HepG2 (cell line): ENCODE results near the gene DSCAML1. TPM values are rescaled to one million over a fixed set of nuclear protein-coding genes. Genes with fewer than 3 reads are reported as not detected.

Experiments used
- ATAC-seq: fragments of 200-7000 bp; cut with Tn5 transposase; 3 replicates; pipeline ENCODE4 v1.9.1; 2020; ENCODE audit warnings: mild to moderate bottlenecking, moderate library complexity
- BruUV-seq: library from RNA; stranded (reverse); fragments of 400-500 nt; replicated peaks from 2 replicates; lab custom pipeline; 2021; lab: Mats Ljungman, UMichigan
- CTCF ChIA-PET: fragments of 300-600 bp; formaldehyde crosslinking; extraction: SDS; loops from one replicate; lab custom pipeline; 2021; ENCODE audit warnings: low total read pairs, inconsistent platforms, low intra/inter-chr PET ratio; lab: Yijun Ruan, JAX
- POLR2A ChIA-PET: fragments of 350-600 bp; sonication (Branson Sonifier 250); formaldehyde crosslinking; loops from one replicate; lab custom pipeline; 2020; ENCODE audit warnings: antibody characterized with exemption, inconsistent platforms; lab: Yijun Ruan, JAX
- DNase-seq: peaks from one replicate; pipeline ENCODE4 v3.0.0-alpha.2; 2015; ENCODE audit warnings: low spot score
- FAIRE-seq: peaks from 3 replicates; lab custom pipeline; 2011; peaks lifted over from hg19 to GRCh38; lab: Jason Lieb, UNC
- H2AFZ ChIP-seq: one replicate; pipeline ENCODE4 v1.6.1; 2011; ENCODE audit warnings: low read length, inconsistent platforms
- H3K27ac ChIP-seq: fragments of 300-600 bp; 3 replicates; pipeline ENCODE4 v1.8.0; 2011; ENCODE audit warnings: mixed run types, mild to moderate bottlenecking, mixed read lengths, low read length, inconsistent platforms; ENCODE audit not compliant: insufficient read depth; ENCODE audit errors: extremely low read length
- H3K27me3 ChIP-seq, 2 experiments: fragments of 200-600 bp in 1 of 2; 2 replicates in 1 of 2; 3 replicates in 1 of 2; pipeline versions ENCODE4 v1.6.0 to v1.8.0; 2011; ENCODE audit warnings: low read length in 2 of 2, mild to moderate bottlenecking in 2 of 2, moderate library complexity in 2 of 2, inconsistent platforms in 1 of 2; ENCODE audit not compliant: insufficient read depth in 2 of 2, control insufficient read depth in 1 of 2
- H3K36me3 ChIP-seq, 2 experiments: fragments of 200-600 bp in 1 of 2; replicated peaks in 1 of 2; 2 replicates in 1 of 2; 3 replicates in 1 of 2; pipeline versions ENCODE4 v1.5.1 to v1.8.0; 2011; ENCODE audit warnings: low read length in 2 of 2, inconsistent platforms in 1 of 2; ENCODE audit not compliant: insufficient read depth in 2 of 2, control insufficient read depth in 1 of 2
- H3K4me1 ChIP-seq: 2 replicates; pipeline ENCODE4 v1.5.1; 2012; ENCODE audit warnings: low read length, inconsistent platforms; ENCODE audit not compliant: insufficient read depth
- H3K4me2 ChIP-seq: 2 replicates; pipeline ENCODE4 v1.6.0; 2011; ENCODE audit warnings: low read depth, low read length, inconsistent platforms
- H3K4me3 ChIP-seq, 3 experiments: fragments of 200-600 bp in 1 of 3; sonication (generic), shearing (Covaris generic) in 1 of 3; replicated peaks in 1 of 3; 2 replicates each; pipeline ENCODE4 v1.5.1; 2011 to 2016; ENCODE audit warnings: low read length in 3 of 3, inconsistent platforms in 2 of 3, low read depth in 2 of 3, mild to moderate bottlenecking in 2 of 3, control low read depth in 1 of 3, mixed read lengths in 1 of 3; ENCODE audit not compliant: insufficient read depth in 1 of 3
- H3K79me2 ChIP-seq: one replicate; pipeline ENCODE4 v1.6.1; 2011; ENCODE audit warnings: low read length, inconsistent platforms; ENCODE audit not compliant: insufficient read depth
- H3K9ac ChIP-seq: 2 replicates; pipeline ENCODE4 v1.6.0; 2011; ENCODE audit warnings: mild to moderate bottlenecking, low read depth, low read length, inconsistent platforms; ENCODE audit not compliant: insufficient read depth
- H3K9me3 ChIP-seq: 2 replicates; pipeline ENCODE4 v1.5.1; 2012; ENCODE audit warnings: mild to moderate bottlenecking, low read length
- H4K20me1 ChIP-seq: 2 replicates; pipeline ENCODE4 v1.6.0; 2011; ENCODE audit warnings: inconsistent platforms, mild to moderate bottlenecking, low read length, moderate library complexity; ENCODE audit not compliant: insufficient read depth
- CENPX ChIP-seq: sonication (generic); formaldehyde crosslinking; IDR thresholded peaks from 2 replicates; pipeline ENCODE4 v1.9.0; 2021; ENCODE audit warnings: mild to moderate bottlenecking, missing genetic modification reagents, moderate library complexity
- GABPB1 ChIP-seq: IDR thresholded peaks from 2 replicates; pipeline ENCODE4 v1.6.1; 2016; ENCODE audit warnings: mild to moderate bottlenecking, missing genetic modification reagents, moderate library complexity, missing compliant biosample characterization
- GLI4 ChIP-seq: sonication (generic); formaldehyde crosslinking; IDR thresholded peaks from 2 replicates; pipeline ENCODE4 v1.5.1; 2020; ENCODE audit warnings: missing genetic modification reagents, mild to moderate bottlenecking, moderate library complexity, borderline replicate concordance
- HOXA3 ChIP-seq: sonication (generic); formaldehyde crosslinking; IDR thresholded peaks from 2 replicates; pipeline ENCODE4 v1.5.0; 2020; ENCODE audit warnings: missing genetic modification reagents
- MAFF ChIP-seq: IDR thresholded peaks from 2 replicates; pipeline ENCODE4 v1.6.1; 2011; ENCODE audit warnings: low read depth, low read length, improper control_type of control experiment
- POGZ ChIP-seq: sonication (generic); formaldehyde crosslinking; IDR thresholded peaks from 2 replicates; pipeline ENCODE4 v1.4.0; 2020; ENCODE audit warnings: mild to moderate bottlenecking, missing genetic modification reagents
- SIN3B ChIP-seq: fragments of 150-350 bp; IDR thresholded peaks from 2 replicates; pipeline ENCODE4 v1.6.1; 2014; ENCODE audit warnings: low read length
- ZBTB7A ChIP-seq: sonication (generic); formaldehyde crosslinking; IDR thresholded peaks from 2 replicates; pipeline ENCODE4 v1.8.0; 2022; ENCODE audit warnings: mild to moderate bottlenecking, missing genetic modification reagents
- ZKSCAN1 ChIP-seq: fragments of 150-350 bp; IDR thresholded peaks from 2 replicates; pipeline ENCODE4 v1.6.1; 2014; ENCODE audit warnings: low read length
- ZNF136 ChIP-seq: sonication (generic); formaldehyde crosslinking; IDR thresholded peaks from 2 replicates; pipeline ENCODE4 v1.8.1; 2022; ENCODE audit warnings: low read depth, mild to moderate bottlenecking, moderate library complexity, missing genetic modification reagents
- ZNF496 ChIP-seq: sonication (generic); formaldehyde crosslinking; IDR thresholded peaks from 2 replicates; pipeline ENCODE4 v1.8.1; 2023; ENCODE audit warnings: mild to moderate bottlenecking, moderate library complexity, missing genetic modification reagents; ENCODE audit not compliant: insufficient replicate concordance
- ZSCAN22 ChIP-seq: sonication (generic); formaldehyde crosslinking; IDR thresholded peaks from 2 replicates; pipeline ENCODE4 v1.4.0; 2020; ENCODE audit warnings: mild to moderate bottlenecking, missing genetic modification reagents
- WGBS: methylation state at CpG from one replicate; pipeline ENCODE4 v1.1.6; 2017; ENCODE audit warnings: low lambda C conversion rate; 5-methylcytosine and 5-hydroxymethylcytosine counted together
- in situ Hi-C: cut with HindIII; loops from 2 replicates; pipeline ENCODE4 v1.10.0; 2017; ENCODE audit warnings: low pct_unique_long_range_greater_than_20kb; ENCODE audit not compliant: extremely low pct_ligation_motif_present
- intact Hi-C: fragments of 100-400 bp; cut with micrococcal nuclease; formaldehyde crosslinking; loops from one replicate; pipeline ENCODE4 v1.10.0; 2022; ENCODE audit not compliant: unreplicated experiment
- polyA plus RNA-seq, 8 experiments: library from polyadenylated mRNA; depleted of rRNA in 3 of 8; stranded (reverse) in 7 of 8; unstranded in 1 of 8; fragments of >200 nt; fragmentation: Illumina TruSeq in 4 of 8; extraction: Trizol in 4 of 8; gene quantifications; 2 replicates each; pipeline versions ENCODE4 v1.2.1 to v1.2.3, GENCODE V29; 2011 to 2016; ENCODE audit warnings: low read depth in 4 of 8, missing spikeins in 1 of 8, mixed read lengths in 1 of 8; ENCODE audit not compliant: insufficient read depth in 1 of 8
- total RNA-seq, 5 experiments: library from RNA; depleted of rRNA; stranded (reverse); fragments of >200 nt; fragmentation: Illumina TruSeq; extraction: Trizol; gene quantifications; 2 replicates each; pipeline ENCODE4 v1.2.3, GENCODE V29; 2016; ENCODE audit warnings: low read depth in 1 of 5
- TF ChIP-seq, protein P1 (sequence below): sonication (generic); formaldehyde crosslinking; IDR thresholded peaks from 2 replicates; pipeline ENCODE4 v1.9.0; 2022; ENCODE audit warnings: missing genetic modification reagents, mild to moderate bottlenecking, borderline replicate concordance
- TF ChIP-seq, protein P2 (sequence below): IDR thresholded peaks from 2 replicates; pipeline ENCODE4 v1.4.0; 2020; ENCODE audit warnings: mild to moderate bottlenecking, missing genetic modification reagents
- TF ChIP-seq, protein P3 (sequence below): sonication (generic); formaldehyde crosslinking; IDR thresholded peaks from 2 replicates; pipeline ENCODE4 v1.8.1; 2022; ENCODE audit warnings: low read depth, mild to moderate bottlenecking, missing genetic modification reagents
- TF ChIP-seq, protein P4 (sequence below): sonication (generic); formaldehyde crosslinking; IDR thresholded peaks from 2 replicates; pipeline ENCODE4 v1.4.0; 2020; ENCODE audit warnings: missing genetic modification reagents, borderline replicate concordance

The DSCAML1 gene
- total and polyA plus RNA-seq, 2 of the 13 experiments (the other 11 are each of a cell fraction or from before 2014, with no cell fraction given): 0.29 to 0.40 TPM

DNA sequence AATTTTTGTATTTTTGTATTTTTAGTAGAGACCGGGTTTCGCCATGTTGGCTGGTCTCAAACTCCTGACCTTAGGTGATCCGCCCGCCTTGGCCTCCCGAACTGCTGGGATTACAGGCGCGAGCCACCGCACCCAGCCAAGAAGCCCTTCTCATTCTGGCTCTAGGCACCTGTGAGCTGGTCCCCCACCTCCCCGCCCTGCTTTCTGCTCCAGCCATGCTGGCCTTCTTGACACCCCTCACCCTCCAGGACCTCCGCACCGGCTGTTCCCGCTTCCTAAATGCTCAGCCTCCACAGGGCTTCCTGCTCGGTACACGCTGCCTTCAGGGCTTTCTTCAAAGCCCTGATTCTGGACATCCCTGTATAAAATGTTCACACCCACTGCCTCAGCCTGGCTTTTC lies 33.1 kb upstream of the DSCAML1 start:
- H3K9ac ChIP-seq: no peak overlapping the region
- POLR2A ChIA-PET: no interaction called here
- ATAC-seq (no peak), DNase-seq (no peak), FAIRE-seq (no peak)
- in situ Hi-C loops (loop anchor here (10.0 kb wide), 1 partner anchor 225 kb away; no protein-coding TSS in a partner anchor), intact Hi-C loops (no loop called here)
- H3K27me3 ChIP-seq: peaks cover 4 to 31% of the 10 kb centered on the region in 2 experiments; a peak in 4 of 5 replicates
- H3K36me3 ChIP-seq: no peaks in the 10 kb centered on the region
- H3K9me3 ChIP-seq: no peaks in the 10 kb centered on the region
- no peak overlapping the region for H3K4me2 ChIP-seq
- H2AFZ ChIP-seq: no peak overlapping the region
- H4K20me1 ChIP-seq: no peaks in the 10 kb centered on the region
- CTCF ChIA-PET: no interaction called here
- TF ChIP-seq CENPX (CRISPR knock-in tag) (no peak), ZNF496 (CRISPR knock-in tag) (no peak), GABPB1 (CRISPR knock-in tag) (no peak), GLI4 (no peak), SIN3B (no peak), MAFF (no peak), ZKSCAN1 (no peak), HOXA3 (CRISPR knock-in tag) (no peak), ZNF136 (CRISPR knock-in tag) (no peak), ZSCAN22 (CRISPR knock-in tag) (no peak), ZBTB7A (CRISPR knock-in tag) (no peak), POGZ (CRISPR knock-in tag) (no peak)
- TF ChIP-seq, protein P1, sequence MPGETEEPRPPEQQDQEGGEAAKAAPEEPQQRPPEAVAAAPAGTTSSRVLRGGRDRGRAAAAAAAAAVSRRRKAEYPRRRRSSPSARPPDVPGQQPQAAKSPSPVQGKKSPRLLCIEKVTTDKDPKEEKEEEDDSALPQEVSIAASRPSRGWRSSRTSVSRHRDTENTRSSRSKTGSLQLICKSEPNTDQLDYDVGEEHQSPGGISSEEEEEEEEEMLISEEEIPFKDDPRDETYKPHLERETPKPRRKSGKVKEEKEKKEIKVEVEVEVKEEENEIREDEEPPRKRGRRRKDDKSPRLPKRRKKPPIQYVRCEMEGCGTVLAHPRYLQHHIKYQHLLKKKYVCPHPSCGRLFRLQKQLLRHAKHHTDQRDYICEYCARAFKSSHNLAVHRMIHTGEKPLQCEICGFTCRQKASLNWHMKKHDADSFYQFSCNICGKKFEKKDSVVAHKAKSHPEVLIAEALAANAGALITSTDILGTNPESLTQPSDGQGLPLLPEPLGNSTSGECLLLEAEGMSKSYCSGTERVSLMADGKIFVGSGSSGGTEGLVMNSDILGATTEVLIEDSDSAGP (CRISPR knock-in tag): no peak
- TF ChIP-seq, protein P2, sequence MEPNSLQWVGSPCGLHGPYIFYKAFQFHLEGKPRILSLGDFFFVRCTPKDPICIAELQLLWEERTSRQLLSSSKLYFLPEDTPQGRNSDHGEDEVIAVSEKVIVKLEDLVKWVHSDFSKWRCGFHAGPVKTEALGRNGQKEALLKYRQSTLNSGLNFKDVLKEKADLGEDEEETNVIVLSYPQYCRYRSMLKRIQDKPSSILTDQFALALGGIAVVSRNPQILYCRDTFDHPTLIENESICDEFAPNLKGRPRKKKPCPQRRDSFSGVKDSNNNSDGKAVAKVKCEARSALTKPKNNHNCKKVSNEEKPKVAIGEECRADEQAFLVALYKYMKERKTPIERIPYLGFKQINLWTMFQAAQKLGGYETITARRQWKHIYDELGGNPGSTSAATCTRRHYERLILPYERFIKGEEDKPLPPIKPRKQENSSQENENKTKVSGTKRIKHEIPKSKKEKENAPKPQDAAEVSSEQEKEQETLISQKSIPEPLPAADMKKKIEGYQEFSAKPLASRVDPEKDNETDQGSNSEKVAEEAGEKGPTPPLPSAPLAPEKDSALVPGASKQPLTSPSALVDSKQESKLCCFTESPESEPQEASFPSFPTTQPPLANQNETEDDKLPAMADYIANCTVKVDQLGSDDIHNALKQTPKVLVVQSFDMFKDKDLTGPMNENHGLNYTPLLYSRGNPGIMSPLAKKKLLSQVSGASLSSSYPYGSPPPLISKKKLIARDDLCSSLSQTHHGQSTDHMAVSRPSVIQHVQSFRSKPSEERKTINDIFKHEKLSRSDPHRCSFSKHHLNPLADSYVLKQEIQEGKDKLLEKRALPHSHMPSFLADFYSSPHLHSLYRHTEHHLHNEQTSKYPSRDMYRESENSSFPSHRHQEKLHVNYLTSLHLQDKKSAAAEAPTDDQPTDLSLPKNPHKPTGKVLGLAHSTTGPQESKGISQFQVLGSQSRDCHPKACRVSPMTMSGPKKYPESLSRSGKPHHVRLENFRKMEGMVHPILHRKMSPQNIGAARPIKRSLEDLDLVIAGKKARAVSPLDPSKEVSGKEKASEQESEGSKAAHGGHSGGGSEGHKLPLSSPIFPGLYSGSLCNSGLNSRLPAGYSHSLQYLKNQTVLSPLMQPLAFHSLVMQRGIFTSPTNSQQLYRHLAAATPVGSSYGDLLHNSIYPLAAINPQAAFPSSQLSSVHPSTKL: no peak
- TF ChIP-seq, protein P3, sequence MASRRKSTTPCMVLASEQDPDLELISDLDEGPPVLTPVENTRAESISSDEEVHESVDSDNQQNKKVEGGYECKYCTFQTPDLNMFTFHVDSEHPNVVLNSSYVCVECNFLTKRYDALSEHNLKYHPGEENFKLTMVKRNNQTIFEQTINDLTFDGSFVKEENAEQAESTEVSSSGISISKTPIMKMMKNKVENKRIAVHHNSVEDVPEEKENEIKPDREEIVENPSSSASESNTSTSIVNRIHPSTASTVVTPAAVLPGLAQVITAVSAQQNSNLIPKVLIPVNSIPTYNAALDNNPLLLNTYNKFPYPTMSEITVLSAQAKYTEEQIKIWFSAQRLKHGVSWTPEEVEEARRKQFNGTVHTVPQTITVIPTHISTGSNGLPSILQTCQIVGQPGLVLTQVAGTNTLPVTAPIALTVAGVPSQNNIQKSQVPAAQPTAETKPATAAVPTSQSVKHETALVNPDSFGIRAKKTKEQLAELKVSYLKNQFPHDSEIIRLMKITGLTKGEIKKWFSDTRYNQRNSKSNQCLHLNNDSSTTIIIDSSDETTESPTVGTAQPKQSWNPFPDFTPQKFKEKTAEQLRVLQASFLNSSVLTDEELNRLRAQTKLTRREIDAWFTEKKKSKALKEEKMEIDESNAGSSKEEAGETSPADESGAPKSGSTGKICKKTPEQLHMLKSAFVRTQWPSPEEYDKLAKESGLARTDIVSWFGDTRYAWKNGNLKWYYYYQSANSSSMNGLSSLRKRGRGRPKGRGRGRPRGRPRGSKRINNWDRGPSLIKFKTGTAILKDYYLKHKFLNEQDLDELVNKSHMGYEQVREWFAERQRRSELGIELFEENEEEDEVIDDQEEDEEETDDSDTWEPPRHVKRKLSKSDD (CRISPR knock-in tag): no peak
- TF ChIP-seq, protein P4, sequence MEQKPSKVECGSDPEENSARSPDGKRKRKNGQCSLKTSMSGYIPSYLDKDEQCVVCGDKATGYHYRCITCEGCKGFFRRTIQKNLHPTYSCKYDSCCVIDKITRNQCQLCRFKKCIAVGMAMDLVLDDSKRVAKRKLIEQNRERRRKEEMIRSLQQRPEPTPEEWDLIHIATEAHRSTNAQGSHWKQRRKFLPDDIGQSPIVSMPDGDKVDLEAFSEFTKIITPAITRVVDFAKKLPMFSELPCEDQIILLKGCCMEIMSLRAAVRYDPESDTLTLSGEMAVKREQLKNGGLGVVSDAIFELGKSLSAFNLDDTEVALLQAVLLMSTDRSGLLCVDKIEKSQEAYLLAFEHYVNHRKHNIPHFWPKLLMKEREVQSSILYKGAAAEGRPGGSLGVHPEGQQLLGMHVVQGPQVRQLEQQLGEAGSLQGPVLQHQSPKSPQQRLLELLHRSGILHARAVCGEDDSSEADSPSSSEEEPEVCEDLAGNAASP: no peak
- peaks cover 77% of the 10 kb centered on the region for H3K4me1 ChIP-seq
- no peaks in the 10 kb centered on the region for H3K79me2 ChIP-seq
- no peak overlapping the region for H3K4me3 ChIP-seq
- no TSS peak for BruUV-seq
- WGBS: 73% methylated on average over 14 of the region's 14 CpGs
- no peak overlapping the region for H3K27ac ChIP-seq
